Measurements from ENCODE around the gene GAS5. TPM values are rescaled to one million over a fixed set of nuclear protein-coding genes. Genes with fewer than 3 reads are reported as not detected.

The GAS5 gene
- total and polyA plus RNA-seq, 9 of the 15 experiments (the other 6 are each of a cell fraction or from before 2014, with no cell fraction given), result 565 to 1,860 (median 1,006) TPM

DNA sequence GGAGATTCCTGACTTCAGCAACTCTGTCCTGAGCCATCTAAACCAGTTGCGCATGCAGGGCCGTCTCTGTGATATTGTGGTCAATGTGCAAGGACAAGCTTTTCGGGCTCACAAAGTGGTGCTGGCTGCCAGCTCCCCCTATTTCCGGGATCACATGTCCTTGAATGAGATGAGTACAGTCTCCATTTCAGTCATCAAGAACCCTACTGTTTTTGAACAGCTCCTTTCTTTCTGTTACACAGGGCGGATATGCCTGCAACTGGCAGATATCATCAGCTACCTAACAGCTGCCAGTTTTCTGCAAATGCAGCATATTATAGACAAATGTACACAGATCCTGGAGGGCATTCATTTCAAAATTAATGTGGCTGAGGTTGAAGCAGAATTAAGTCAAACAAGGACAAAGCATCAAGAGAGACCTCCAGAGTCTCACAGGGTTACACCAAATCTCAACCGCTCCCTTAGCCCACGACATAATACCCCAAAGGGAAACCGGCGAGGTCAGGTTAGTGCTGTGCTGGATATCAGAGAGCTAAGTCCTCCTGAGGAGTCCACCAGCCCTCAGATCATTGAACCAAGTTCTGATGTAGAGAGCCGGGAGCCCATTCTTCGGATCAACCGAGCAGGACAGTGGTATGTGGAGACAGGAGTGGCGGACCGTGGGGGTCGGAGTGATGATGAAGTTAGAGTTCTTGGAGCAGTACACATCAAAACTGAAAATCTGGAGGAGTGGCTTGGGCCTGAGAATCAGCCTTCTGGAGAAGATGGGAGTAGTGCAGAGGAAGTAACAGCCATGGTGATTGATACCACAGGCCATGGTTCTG lies 2.7 kb upstream of the GAS5 start (continued):
- TF ChIP-seq, protein P1, sequence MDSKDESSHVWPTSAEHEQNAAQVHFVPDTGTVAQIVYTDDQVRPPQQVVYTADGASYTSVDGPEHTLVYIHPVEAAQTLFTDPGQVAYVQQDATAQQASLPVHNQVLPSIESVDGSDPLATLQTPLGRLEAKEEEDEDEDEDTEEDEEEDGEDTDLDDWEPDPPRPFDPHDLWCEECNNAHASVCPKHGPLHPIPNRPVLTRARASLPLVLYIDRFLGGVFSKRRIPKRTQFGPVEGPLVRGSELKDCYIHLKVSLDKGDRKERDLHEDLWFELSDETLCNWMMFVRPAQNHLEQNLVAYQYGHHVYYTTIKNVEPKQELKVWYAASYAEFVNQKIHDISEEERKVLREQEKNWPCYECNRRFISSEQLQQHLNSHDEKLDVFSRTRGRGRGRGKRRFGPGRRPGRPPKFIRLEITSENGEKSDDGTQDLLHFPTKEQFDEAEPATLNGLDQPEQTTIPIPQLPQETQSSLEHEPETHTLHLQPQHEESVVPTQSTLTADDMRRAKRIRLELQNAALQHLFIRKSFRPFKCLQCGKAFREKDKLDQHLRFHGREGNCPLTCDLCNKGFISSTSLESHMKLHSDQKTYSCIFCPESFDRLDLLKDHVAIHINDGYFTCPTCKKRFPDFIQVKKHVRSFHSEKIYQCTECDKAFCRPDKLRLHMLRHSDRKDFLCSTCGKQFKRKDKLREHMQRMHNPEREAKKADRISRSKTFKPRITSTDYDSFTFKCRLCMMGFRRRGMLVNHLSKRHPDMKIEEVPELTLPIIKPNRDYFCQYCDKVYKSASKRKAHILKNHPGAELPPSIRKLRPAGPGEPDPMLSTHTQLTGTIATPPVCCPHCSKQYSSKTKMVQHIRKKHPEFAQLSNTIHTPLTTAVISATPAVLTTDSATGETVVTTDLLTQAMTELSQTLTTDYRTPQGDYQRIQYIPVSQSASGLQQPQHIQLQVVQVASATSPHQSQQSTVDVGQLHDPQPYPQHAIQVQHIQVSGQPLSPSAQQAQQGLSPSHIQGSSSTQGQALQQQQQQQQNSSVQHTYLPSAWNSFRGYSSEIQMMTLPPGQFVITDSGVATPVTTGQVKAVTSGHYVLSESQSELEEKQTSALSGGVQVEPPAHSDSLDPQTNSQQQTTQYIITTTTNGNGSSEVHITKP (IDR thresholded peaks at IDR 0.05; ENCODE audit: partially characterized antibody), result peak; percentile 22
- TF ChIP-seq ZBTB8A (IDR thresholded peaks at IDR 0.05; ENCODE audit: partially characterized antibody), result no peak
- TF ChIP-seq ZNF696 (CRISPR knock-in tag; conservative IDR thresholded peaks at IDR 0.05), result no peak
- no peak for TF ChIP-seq ZSCAN29 (IDR thresholded peaks at IDR 0.05)
- TF ChIP-seq, protein P2, sequence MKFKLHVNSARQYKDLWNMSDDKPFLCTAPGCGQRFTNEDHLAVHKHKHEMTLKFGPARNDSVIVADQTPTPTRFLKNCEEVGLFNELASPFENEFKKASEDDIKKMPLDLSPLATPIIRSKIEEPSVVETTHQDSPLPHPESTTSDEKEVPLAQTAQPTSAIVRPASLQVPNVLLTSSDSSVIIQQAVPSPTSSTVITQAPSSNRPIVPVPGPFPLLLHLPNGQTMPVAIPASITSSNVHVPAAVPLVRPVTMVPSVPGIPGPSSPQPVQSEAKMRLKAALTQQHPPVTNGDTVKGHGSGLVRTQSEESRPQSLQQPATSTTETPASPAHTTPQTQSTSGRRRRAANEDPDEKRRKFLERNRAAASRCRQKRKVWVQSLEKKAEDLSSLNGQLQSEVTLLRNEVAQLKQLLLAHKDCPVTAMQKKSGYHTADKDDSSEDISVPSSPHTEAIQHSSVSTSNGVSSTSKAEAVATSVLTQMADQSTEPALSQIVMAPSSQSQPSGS (CRISPR knock-in tag; IDR thresholded peaks at IDR 0.05), result no peak
- TF ChIP-seq, protein P3, sequence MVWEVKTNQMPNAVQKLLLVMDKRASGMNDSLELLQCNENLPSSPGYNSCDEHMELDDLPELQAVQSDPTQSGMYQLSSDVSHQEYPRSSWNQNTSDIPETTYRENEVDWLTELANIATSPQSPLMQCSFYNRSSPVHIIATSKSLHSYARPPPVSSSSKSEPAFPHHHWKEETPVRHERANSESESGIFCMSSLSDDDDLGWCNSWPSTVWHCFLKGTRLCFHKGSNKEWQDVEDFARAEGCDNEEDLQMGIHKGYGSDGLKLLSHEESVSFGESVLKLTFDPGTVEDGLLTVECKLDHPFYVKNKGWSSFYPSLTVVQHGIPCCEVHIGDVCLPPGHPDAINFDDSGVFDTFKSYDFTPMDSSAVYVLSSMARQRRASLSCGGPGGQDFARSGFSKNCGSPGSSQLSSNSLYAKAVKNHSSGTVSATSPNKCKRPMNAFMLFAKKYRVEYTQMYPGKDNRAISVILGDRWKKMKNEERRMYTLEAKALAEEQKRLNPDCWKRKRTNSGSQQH (CRISPR knock-in tag; IDR thresholded peaks at IDR 0.05), result no peak
- TF ChIP-seq, protein P4, sequence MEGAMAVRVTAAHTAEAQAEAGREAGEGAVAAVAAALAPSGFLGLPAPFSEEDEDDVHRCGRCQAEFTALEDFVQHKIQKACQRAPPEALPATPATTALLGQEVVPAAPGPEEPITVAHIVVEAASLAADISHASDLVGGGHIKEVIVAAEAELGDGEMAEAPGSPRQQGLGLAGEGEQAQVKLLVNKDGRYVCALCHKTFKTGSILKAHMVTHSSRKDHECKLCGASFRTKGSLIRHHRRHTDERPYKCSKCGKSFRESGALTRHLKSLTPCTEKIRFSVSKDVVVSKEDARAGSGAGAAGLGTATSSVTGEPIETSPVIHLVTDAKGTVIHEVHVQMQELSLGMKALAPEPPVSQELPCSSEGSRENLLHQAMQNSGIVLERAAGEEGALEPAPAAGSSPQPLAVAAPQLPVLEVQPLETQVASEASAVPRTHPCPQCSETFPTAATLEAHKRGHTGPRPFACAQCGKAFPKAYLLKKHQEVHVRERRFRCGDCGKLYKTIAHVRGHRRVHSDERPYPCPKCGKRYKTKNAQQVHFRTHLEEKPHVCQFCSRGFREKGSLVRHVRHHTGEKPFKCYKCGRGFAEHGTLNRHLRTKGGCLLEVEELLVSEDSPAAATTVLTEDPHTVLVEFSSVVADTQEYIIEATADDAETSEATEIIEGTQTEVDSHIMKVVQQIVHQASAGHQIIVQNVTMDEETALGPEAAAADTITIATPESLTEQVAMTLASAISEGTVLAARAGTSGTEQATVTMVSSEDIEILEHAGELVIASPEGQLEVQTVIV (CRISPR knock-in tag; IDR thresholded peaks at IDR 0.05; ENCODE audit: borderline replicate concordance), result no peak
- peak; percentile 95 for TF ChIP-seq C11orf30 (IDR thresholded peaks at IDR 0.05; ENCODE audit: low read depth)
- TF ChIP-seq STAT5A (IDR thresholded peaks at IDR 0.05; ENCODE audit: borderline replicate concordance, low read length), result no peak
- no peak for TF ChIP-seq DDX20 (tag; IDR thresholded peaks at IDR 0.05; ENCODE audit: low read depth)
- TF ChIP-seq ZNF707 (CRISPR knock-in tag; conservative IDR thresholded peaks at IDR 0.05), result no peak
- TF ChIP-seq ZNF354B (CRISPR knock-in tag; IDR thresholded peaks at IDR 0.05), result no peak
- no peak for TF ChIP-seq ZNF165 (CRISPR knock-in tag; IDR thresholded peaks at IDR 0.05; ENCODE audit: borderline replicate concordance)
- no peak; the same call in 1 of the 2 replicates for TF ChIP-seq ZNF311 (CRISPR knock-in tag; IDR thresholded peaks at IDR 0.05)
- TF ChIP-seq TOE1 (IDR thresholded peaks at IDR 0.05; ENCODE audit: borderline replicate concordance), result no peak
- no peak for TF ChIP-seq TOE1 (CRISPR knock-in tag; IDR thresholded peaks at IDR 0.05; ENCODE audit: borderline replicate concordance, low read depth)
- no peak for TF ChIP-seq JUNB (CRISPR knock-in tag; conservative IDR thresholded peaks at IDR 0.05)
- no peak for TF ChIP-seq ARNT (IDR thresholded peaks at IDR 0.05)
- TF ChIP-seq MAFG (tag; conservative IDR thresholded peaks at IDR 0.05), result peak; percentile 86
- TF ChIP-seq HMGN3 (IDR thresholded peaks at IDR 0.05; ENCODE audit: borderline replicate concordance, extremely low read depth, insufficient read length, low read depth, low read length), result no peak
